Midbrain (tissue), 1 donor: ENCODE results near the gene DLG4.
A peak's percentile ranks its signal among the peaks of the same experiment; 100 is the strongest.

Experiments
- DNase-seq: peaks from one replicate; lab custom pipeline; 2025; lab: John Stamatoyannopoulos, UW

Gene DLG4

GRCh38 chr17:7219812-7220592, at the start of gene DLG4, which contains the start of gene ACADVL:
Gene DLG4 (minus strand): TSS chr17:7219836.
Gene ACADVL (plus strand): TSS chr17:7219938. CDS start chr17:7219985, 47 bp downstream.
- peak; percentile 89 for DNase-seq

- DNase-seq: no peak
Observed at GRCh38 chr17:7266784-7267183, 47.1 kb upstream of the DLG4 start.

DNA sequence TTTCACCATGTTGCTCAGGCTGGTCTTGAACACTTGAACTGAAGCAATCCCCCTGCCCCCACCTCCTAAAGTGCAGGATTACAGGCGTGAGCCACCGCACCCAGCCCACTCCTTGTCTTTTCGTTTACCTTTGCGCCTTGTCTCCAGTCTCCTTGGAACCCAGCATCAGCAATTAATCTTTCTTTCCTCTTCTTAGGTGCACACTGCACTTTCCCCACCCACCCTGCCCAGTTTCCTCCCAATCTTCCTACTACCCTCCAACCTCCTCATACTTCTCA, 44.1 kb upstream of the DLG4 start:
- DNase-seq: no peak

DNA sequence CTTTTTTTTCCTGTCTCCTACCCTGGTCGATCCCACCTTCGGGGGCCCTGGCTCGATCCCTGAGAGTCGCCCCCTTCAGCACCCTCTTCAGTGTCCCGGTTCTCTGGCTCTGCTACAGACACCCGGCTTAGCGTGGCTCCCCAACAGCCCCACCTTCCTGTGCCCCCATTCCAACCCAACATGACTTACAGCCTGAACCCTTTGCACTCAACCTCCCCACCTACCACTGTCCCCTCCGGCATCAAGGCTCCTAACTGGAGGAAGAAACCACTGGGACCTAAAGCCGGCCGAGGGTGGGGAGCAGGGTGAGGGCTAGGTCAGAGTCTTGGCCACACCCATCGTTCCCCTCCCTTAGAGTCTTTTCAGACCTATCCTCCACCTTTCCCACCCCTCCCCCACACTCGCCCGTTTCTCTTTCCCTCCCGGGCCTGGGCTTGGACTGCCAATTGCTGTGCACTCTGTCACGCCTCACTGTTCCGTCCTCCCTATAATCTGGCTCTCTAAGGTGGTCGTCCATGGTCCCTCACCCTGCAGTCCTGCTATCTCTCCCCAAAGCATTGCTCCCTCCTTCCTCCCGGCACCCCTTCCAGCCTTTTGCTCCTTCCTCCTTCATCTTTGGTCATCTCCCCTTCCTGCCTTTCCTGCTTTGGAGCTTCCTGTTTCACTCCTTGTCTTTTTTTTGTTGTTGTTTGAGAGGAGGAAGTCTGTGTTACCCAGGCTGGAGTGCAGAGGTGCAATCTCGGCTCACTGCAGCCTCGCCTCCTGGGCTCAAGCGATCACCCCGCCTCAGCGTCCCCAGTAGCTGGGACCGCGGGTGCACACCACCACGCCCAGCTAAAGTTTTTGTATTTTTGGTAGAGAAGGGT, 43.5 kb upstream of the DLG4 start:
- DNase-seq: no peak

- no peak for DNase-seq
Observed at GRCh38 chr17:7262192-7262934, 42.7 kb upstream of the DLG4 start, which contains the start of gene CLDN7. Gene CLDN7 (minus strand): TSS chr17:7262478. CDS start chr17:7262043, 435 bp downstream.

DNA sequence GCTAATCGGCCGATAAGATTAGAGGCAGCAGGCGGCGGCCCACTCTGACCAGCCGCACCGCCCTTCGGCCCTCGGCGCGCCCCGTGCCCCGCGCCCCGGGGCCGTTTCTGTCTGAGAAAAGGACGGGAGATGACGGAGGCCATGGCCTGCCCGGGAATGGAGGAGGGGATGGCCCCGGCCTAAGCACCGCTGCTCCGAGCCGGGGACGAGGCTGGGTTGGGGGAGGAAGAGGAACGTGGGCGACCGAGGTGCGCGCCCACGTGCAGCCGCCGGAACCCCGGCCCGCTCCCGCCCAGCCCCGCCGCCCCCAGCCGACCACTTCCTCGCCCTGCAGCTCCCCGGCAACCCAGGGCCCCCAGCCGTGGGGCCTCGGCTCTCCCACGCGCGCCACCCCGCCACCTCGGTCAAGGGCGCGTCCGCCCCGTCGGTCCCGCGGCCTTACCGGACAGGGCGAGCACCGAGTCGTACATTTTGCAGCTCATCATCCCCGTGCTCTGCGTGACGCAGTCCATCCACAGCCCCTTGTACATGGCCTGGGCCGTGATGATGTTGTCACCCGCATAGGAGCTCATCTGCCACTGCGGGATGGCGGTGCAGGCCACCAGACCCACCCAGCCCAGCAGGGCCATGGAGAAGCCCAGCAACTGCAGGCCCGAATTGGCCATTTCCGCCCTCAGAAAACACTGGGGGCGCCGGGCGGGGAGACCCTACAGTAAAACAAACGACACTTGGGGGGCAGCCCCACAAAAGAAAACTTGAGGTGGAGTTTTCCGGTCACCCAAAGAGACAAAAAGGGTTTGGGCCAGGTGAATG, 41.9 kb upstream of the DLG4 start:
- DNase-seq: no peak

- no peak for DNase-seq
Observed at GRCh38 chr17:7260651-7261378, 41.2 kb upstream of the DLG4 start.

GRCh38 chr17:7260151-7260550, 40.5 kb upstream of the DLG4 start:
- no peak for DNase-seq

DNA sequence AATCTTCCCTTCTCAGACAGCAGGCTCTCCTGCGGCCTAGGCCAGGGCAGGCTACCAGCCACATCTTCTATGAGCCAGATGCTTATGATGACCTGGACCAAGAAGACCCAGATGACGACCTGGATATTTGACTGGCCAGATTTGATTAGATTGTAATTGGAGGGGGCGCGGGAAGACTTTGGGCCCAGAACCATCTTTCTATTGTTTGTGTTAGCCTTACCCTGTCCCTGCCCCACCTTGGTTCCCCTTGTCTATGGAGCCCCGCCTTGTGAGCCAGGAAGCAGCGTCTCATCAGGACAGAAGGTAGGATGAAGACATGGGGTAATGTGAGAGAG, 39.9 kb upstream of the DLG4 start:
- no peak for DNase-seq

DNA sequence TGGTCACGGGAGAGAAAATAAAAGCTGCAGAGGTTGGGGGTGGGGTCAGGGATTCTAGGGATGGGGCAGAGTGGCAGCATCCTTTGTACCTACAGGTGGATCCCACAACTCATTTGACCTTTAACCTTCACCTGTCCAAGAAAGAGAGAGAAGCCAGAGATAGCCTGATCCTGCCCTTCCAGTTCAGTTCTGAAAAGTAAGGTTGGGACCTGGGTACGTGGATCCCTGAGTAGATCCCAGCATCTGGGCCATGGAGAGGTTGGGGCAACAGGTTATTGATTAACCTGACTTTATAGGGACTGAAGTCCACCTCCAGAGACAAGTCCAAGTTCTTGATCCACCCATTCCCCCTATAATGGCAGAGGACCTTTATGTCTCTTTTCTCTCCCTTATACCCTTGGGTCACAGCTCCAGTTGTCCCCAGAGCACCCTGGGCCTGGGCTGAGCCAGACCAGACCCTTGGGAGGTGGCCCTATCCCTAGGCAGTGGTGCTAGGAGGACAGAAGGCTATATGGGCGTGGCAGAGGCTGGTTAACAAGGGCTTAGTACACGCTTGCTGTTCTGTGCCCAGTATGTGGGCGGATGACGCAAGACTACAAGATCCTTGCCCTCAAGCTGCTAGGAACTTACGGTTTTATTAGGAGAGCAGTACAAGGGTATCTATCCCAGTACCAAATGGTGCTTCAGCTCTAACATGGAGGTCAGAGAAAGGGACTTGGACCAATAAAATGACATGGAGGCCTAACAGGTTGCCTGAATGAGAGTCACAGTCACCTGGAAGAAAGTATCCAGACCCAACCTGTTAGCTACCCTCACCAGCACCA, 39.3 kb upstream of the DLG4 start:
- no peak for DNase-seq

DNA sequence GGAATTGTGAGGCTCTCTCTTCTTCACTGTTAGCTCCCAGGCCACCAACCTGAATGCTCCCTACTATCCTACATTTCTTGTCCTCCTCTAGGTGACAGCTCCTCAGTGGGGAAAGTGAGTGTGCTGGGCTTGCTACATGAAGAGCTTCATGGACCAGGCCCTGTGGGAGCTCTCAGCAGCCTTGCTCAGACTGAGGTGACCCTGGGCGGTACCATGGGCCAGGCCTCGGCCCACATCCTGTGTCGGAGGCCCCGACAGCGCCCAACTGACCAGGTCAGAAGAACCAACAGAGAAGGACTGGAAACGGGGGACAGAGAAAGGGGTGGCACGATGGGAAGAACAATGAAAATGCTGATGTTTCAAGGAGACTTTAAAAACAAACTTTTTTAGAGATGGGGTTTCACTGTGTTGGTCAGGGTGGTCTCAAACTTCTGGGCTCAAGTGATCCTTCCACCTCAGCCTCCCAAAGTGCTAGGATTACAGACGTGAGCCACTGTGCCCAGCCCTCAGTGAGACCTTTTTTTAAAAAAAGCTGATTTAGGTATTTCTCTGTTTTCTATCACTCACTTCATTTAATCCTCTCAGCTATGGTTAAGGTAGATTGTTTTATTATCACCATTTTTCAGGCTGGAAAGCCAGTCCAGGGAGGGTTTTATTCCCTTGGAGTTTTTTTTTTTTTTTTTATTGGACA, 37.3 kb upstream of the DLG4 start:
- DNase-seq: no peak

DNA sequence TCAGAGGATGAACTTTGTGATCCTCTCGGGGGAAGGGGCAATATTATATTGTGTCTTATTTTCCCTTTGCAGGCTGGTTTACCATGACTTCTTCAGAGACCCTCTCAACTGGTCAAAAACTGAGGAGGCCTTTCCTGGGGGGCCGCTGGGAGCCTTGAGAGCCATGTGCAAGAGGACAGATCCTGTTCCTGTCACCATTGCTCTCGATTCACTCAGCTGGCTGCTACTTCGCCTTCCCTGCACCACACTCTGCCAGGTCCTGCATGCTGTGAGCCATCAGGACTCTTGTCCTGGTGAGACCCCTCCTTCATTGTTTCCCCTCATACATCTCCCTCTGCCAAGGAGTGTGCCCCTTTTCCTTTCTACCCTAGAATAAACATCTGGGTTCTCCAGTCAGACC, 34.9 kb upstream of the DLG4 start:
- no peak for DNase-seq

- DNase-seq: no peak
Observed at GRCh38 chr17:7253082-7253481, 33.4 kb upstream of the DLG4 start.

- peak; percentile 91 for DNase-seq
Observed at GRCh38 chr17:7252176-7253043, 32.8 kb upstream of the DLG4 start, which contains the start of gene ELP5. Gene ELP5 (plus strand): TSS chr17:7252215. CDS start chr17:7252551, 336 bp downstream.

DNA sequence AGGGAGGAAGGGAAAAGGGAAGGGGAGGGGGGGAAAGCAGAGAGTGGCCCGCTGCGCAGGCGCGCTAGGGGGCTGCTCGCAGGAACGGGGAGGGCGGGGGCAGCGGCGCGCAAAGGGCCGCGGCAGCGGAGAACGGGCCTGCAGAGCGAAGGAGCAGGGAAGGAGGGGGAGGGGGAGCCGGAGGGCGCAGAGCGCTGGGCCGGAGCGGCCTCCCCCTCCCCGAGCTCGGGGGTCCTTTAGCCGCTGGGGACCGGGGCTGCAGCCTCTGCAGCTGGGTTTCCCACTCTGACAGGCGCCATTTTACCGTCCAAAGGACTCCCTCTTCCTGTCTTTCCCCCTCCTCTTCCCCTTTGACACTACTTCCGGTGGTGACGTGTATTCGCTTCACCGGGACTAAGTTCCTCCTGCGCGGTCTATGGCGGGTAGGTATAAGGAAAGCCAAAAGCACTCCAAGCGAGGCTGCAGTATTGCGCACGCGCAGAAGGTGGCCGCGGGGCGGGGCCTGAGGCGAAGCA, 32.1 kb upstream of the DLG4 start, which contains the start of gene CTDNEP1:
Gene CTDNEP1, minus strand, starts transcription at position 74 of the 515 bp plus-strand sequence. CDS start 438 bp downstream, outside the sequence.
- peak; percentile 98 for DNase-seq

DNA sequence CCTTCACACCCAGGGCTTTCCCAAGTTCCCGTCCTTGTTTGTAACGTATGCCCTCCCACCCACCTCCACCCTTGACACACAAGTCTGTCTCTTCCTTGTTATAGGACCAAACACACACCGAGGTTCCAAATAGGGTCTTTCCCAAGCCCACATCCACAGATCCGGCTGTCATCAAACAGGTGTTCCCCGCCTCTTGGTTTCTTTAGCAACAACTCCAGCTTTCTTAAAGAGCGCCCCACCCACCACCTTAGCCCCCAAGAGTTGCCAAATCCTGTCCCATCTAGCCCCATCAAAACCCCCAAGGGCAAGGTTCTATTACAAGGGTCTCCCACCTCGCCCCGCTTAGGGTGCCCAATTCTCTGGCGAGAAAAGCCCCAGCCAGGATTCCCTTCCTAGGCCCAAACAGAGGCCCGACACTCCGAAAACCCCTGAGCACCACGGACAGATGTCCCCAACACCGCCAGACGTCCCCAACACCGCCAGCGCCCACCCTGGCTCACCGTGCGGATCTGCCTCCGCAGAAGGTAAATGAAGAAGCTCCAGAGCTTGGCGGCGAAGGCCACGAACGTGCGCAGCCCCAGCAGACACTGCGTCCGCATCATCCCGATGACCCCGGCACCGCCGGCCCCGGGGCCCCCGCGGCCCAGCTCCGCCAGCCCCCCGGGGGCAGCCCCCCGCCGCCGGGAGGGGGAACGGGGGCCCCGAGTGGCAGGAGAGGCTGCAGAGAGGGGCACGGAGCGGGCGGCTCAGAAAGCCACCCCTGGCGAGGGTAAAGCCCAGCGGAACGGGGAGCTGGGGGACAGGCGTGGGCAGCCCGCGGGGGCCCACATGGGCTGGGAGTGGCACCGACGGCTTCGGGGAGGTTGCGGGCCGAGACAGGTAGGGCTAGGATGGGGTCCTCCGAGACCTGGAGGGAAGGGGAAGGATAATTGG, 31.3 kb upstream of the DLG4 start:
- no peak for DNase-seq

DNA sequence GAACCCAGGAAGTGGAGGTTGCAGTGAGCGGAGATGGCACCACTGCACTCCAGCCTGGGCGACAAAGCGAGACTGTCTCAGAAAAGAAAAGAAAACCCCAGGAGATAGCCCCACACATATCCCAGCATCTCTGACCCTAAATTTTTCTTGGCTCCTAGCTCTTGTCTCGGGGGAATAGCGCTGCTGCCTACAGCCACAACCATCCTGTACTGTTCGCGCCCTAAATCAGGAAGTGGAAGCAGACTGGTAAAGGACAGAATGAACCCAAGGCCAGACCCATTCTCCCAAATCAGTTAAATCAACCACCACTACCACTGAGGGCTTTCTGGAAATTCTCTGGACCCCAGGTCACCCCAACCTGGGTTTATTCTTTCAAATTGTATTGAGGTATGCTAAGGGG, 30.2 kb upstream of the DLG4 start:
- DNase-seq: no peak
